Limb (tissue), 2 donors: ENCODE measurements around the gene DKK3.
"Not testable (repeated sequence)": the region's sequence is repeated elsewhere in the genome, so short reads cannot be mapped to it uniquely, and the experiment has no call there.

Experiments
- DNase-seq, 2 donors: peaks; one replicate each; pipeline ENCODE4 v3.0.0-alpha.2; 2016; ENCODE audit errors: extremely low spot score in 2 of 2

Gene DKK3

DNA sequence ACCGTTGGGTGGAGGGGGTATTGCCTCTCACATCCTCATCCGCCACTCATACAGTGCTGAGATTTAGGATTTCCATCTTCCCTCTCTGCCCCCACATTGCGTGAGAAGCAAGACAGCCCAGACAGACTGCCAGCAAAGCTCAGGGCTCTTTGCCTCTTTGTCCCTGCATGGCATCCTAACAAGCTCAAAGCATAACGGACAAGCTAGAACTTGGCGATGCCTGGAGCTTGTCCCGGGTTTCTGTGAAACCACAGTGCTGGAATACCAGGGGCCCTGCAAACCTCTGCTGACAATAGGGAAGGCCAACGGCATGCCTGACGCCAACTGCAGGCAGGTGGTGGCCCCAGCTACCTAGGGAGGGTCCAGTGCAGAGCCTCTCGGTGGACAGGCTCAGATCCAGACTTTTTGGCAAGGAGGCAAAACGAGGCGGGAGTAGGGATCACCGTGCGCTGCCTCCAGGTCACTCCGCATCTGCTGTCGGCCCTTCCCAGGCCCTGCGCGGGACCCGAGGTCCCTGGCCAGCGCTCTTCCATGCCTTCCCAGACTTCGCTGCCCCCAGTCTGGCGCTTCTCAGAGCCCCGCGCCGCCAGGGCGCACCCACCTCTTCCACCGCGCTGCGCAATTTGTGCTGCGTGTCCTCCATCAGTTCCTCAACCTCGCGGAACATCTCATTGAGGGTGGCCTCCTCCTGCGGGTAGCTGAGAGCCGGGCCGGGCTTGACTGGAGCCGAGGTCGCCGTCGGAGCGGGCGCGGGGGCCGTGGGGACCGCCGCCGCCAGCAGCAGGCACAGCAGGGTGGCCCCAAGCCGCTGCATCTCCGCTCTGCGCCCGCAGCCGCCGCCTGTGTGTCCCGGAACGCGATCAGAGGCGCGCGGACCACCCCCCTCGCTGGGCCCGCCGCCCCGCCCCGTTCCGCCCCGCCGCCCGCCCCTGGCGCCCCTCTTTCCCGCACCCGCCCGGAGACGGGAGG, at the start of gene DKK3:
TSS of gene DKK3 (minus strand) at position 858 of the 969 bp plus-strand sequence. CDS start at position 814, 44 bp downstream.
- DNase-seq: peak in 1 of 2 donors; percentile 76

DNA sequence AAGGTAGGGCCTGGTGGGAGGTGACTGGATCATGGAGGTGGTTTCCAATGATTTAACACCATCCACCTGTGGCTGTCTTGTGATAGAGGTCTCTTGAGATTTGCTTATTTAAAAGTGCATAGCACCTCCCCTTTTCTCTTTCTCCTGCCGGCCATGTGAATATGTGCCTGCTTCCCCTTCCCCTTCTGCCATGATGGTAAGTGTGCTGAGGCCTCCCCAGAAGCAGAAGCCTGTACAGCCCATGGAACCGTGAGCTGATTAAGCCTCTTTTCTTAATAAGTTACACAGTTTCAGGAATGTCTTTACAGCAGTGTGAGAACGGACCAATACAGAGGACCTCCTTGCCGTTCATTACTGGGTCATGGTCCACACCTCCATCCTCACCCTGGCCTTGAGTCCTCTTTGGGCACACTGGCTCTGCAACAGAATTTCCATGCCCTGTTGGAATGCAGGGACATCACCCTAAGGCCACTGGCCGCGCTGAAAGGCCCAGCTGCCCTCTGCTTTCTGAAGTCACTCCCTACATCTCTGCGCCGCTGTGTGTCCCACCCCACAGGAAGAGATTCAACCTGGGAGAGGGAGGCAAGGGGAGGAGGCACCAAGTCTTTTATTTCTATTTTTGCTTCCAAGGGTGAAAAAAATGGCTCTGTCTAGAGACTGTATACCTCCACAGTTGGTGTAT, 49.0 kb upstream of the DKK3 start:
- no peak for DNase-seq

DNA sequence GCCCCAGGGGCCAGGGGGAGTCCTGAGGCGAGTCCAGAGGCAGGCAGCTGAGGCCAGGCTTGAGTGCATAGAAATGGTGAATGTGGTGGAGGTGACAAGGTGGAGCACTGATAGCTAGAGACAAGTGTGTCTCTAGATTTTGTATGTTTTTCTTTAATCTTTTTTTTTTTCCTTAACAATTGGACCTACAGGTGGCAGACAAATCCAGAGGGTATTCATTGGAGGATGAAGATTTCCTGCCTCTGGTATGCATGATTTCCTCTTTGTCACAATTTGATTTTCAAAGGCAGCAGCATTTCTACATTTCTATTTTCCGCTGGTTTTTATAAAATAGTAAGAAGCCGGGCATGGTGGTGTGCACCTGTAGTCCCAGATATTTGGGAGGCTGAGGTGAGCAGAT, 47.7 kb upstream of the DKK3 start:
- DNase-seq: no peak

DNA sequence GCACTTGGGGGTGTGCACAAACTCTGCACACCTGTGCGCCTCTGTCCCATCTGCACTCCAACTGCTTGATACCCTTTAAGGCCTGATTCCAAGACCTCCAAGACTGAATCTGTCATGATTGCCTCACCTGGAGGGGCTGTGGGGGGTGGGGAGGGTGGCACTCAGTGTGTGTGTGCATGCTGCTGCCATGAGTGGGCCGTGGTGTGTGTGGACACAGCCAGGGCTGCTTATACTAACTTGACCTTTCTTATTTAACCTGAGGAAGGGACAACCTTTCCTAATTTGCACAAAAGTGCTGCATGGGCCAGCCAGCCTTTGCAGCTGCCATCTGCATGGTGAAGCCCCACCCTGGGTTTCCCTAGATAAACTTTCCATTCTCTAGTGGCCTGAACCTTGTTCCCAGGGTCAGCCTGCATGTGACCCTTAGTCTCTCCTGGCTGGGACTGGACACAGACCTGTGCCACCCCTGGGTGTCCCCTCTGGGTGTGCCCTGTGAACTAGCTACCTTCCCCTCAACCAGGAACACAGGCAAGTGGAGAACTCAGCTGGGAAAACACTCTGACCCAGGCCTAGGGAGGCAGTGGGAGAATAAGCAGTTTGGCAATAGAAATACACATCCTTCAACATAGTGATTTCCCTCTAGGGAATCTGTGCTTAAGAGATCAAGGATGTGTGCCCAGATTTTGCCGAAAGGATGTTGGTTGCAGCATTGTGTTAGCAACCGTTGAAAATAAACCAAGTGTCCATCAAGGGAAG, 45.4 kb upstream of the DKK3 start:
- no peak for DNase-seq

DNA sequence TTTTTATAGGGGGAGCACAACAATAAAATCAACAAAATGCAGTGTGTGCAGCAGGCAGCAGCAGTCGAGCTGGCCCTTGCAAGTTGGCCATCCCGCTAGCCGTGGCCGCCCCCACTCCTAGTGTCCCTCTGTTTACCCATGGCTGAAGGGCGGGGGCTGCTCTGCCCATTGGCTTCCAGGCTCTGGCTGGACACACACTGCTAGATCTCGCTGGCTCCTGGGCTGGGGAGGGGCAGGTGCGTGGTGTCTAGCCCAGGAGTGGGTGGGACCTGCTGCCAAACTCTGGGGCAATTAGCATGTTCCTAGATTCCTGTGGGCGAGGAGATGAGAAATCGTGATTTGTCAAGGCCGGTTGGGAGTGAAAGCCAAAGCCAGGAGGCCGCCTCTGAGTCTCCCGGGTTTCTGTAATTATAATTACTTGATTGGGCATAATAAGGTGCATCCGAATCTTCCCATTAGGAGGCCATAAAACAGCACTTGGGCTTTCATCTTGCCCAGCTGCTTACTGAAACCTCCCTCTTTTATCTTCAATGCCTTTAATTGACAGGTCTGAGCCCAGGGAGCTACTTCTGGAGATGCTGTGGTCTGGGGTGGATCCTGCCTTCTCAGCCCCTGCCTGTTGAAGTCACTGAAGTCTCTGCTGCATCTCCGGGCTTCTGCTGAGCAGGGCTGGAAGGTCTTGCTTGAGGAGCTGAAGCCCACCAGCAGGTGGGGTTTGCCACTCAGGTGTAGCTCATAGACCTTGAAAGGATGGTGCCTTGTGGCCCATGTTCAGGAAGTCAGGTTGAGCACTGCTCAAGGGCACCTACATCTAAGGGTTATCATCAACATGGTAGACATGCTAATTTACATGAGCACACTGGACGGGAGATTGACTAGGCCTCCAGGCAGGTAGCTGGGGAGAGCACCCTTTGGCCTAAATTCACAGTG, 44.5 kb upstream of the DKK3 start:
- no peak for DNase-seq

DNA sequence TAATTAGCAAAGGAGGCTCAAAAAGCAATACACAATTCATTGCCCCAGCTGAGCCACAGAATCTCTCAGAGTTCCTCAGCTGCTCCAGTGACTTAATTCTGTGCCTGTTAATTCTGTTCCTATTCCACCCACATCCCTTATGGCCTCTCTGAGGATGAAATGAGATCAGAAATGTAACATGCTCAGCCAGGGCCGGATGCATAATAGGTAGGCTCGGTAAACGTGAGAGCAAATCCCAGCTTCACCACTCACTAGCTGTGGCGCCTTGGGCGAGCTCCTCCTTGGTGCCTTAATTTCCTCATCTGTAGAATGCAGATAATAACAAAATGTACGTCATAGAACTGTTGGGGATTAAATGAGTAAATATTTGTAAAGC, 42.8 kb upstream of the DKK3 start:
- DNase-seq: no peak

DNA sequence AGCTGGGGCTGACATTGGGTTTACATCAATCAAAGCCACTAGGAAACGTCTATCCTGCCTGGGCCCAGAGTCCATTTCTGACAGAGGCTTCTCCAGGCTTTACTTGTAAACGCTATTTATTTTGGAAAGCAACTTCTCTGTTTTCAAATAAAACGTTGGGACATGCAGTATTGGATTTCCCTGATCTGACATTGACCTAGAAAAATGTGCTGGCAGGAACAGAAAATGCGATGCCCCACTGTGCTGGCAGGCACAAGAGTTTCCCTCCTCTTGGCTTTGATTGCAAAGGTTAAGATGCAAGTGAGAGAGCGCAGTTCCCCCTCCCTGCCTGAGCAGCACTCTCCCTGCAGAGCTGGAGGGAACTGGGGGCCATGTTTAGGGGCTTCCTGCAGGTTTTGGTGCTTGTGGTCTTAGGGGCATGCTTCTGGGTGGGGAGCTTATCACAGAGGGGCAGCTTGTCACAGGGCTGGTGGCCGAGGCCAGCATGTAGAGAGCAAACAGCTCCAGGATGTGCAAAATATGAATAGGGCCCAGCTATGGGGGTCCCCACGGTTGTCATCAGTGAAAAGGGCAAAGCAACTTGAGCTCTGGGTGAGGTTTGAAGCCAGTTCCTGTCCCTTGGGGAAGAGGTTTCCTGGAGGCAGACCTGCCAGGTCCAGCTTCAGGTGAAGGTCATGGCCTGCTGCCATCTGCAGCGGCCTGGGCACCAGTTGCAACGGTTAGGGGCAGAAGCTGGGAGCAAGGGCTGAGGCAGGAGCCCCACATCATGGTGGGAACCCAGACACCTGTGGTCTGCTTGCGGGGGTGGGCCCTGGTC, 42.3 kb upstream of the DKK3 start:
- DNase-seq: no peak

DNA sequence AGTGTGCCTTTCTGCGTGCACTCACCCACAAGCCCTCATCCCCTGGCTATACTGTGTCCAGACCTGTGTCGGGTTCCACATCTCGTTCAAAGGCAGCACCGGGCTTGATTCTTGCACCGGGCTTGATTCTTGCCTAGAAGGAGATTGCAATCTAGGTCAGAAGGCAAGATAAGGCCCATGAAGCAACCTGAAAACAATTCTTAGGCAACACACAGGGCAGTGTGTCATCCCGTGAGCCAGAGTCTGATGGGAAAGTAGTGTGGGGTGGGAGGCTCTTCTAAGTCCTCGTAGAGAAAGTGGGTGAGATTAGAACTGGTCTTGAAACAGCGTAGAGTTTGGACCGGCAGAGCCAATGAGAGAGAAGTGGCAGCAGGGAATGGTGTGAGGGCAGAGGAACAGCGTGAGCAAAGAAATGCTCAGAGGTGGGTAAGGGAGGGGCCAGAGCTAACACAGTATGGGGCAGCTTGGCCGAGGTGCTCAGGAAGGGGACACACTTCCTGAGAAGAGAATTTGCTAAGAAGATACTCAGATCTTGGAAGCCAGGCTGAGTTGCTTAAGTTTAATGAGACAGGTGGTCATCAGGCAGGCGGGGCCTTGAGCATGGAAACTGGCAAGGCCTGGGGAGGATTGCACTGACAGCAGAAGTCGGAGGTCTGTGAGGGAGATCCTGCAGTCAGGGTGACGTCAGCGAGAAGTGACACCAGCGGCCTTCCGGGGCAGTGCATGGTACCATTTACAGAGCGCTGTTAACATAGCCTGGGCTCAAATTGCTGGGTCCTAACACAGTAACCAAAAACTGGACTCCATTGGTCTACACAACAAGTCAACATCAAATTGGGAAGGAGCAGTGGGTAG, 40.7 kb upstream of the DKK3 start:
- DNase-seq: no peak

DNA sequence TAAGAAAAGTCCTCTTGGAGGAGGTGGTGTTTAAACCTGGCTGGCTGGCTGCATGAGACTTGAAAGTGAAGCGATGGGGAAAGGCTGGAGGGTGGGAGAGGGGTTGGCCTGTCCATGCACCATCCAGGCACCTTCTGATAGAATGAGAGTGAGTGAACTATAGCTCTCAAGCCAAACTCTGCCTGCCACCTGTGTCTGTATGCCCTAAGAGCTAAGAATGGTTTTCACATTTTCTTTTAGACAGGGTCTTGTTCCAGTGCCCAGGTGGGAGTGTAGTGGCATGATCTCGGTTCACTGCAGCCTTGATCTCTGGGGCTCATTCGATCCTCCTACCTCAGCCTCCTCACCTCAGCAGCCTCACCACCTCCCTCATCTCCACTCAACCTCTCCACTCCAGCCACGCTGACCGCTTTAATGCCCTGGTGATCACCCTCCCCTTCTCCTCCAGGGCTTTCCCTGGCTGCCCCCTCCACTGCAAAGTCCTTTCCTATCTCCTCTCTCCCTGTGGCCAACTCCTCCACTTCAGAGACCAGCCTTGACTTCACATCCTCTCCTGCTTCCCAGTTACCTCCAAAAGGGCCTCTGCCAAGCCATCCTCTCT, 38.3 kb upstream of the DKK3 start:
- no peak for DNase-seq

DNA sequence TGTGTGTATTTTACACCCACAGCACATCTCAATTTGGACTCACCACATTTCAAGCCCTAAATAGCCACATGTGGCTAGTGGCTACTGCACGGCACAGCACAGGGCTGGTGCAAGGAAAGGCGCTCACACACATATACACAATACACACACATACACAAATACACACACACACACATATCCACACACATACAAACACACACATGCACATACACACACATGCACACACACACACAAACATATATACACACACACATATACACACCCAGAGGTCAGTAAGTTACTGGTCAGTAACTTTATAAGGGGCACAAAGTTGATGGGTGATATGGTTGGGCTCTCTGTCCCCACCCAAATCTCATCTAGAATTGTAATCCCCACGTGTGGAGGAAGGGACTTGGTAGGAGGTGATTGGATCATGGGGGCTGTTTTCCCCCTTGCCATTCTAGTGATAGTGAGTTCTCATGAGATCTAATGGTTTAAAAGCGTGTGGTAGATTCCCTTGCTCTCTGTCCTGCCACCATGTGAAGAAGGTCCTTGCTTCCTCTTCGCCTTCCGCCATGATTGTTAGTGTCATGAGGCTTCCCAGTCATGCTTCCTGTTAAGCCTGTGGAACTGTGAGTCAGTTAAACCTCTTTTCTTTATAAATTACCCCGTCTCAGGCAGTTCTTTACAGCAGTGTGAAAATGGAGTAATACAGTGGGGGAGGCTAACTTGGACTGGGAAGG, 37.6 kb upstream of the DKK3 start:
- DNase-seq: no peak

DNA sequence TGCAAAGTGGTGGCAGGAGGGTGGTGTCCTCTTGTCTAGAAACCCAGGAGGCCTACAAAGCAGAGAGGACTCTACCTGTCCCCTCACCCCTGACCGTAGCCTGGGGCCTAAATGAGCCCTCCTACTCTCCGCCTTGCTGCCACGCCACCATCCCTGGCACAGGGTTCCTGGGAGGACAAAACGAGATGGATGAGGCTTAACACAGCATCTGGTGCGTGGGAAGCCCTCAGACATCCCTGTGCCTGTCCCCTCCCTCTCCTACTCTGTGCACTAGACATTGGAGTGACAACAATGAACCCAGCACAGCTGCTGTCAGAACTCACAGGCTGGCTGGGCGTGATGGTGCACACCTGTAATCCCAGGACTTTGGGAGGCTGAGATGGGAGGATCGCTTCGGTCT, 36.4 kb upstream of the DKK3 start:
- DNase-seq: no peak

DNA sequence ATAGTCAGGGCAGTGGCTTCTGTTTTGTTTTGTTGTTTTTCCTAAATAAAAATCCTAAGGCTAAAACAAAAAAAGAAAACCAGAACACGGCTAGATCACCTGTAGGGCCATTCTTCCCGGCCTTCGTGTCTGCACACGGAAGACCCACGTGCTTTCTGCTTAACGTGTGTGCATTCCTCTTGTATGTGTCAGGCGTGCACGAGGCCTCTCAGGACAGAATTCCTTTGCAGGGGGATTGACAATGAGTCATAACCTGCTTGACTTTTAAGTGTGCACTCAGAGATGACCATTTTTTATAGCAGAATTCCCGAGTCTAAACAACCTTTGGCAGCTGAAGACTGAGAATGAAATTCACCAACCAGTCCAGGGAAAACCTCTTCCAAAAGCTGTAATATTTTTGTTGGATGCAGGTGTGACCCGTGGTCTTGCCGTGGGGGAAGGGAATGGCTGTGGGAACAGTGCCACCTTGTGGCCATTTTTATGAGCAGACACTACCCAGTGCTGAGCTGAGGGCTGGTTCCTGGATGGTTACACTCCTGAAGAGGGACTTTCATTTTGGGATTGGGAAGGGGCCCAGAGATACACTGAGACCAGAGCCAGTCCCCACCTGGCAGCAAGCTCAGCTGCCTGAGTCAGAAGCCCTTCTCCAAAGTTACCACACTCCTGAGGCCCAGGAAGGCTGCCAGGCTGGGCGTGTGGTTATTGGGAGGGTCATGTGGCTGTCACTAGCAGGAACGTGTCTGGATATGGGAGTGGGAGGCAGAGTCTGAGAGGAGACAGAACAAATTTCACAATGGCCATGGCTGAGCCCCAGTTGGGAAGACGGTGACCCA, 35.7 kb upstream of the DKK3 start:
- peak; percentile 83 to 86 for DNase-seq

DNA sequence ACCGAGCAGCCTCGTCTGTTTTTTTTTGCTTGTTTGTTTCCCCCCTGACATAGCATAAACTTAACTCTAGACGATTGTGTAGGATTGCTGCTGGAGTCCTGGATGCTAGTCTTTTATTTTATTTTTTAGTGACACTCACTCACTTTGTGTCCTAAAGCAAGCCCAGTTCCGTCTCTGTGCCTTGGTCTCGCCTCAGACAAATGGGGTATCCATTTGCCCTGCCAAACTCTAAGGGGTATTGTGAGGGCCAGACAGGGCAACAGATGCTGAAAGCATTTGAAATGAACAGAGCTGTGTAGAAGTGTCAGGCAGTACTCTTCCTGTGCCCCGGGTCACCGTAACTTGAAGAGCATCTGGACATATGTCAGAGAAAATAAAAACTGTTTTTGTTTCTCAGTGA, 34.8 kb upstream of the DKK3 start:
- DNase-seq: no peak

DNA sequence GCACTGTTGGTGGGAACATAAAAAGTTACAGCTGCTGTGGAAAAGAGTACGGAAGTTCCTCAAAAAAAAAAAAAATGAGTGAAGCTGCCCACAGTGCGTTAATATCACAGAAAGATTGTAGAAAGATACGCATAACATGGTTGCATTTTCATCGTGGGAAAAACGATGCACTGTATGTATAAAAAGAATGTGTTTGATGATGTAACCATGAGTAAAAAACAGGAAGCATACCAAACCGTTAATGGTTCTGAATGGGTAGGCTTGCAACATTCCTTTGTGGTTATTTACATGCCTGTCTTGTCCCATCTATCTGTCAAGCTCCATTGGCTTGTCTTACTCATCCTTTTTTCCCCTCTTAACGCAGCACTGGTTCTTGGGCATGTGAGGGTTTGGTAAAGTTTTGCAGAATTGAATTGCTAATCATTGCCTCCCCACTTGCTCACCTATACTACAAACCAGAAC, 33.8 kb upstream of the DKK3 start:
- no peak for DNase-seq

DNA sequence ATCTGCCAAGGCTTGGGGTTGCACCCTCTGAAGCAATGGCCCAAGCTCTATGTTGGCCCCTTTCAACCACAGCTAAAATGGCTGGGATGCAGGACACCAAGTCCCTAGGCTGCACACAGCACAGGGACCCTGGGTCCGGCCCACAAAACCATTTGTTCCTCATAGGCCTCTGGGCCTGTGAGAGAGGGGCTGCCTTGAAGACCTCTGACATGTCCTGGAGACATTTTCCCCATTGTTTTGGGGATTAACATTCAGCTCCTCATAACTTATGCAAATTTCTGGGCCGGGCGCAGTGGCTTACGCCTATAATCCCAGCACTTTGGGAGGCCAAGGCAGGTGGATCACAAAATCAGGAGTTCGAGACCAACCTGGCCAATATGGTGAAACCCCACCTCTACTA, 32.3 kb upstream of the DKK3 start:
- not testable (repeated sequence) for DNase-seq

DNA sequence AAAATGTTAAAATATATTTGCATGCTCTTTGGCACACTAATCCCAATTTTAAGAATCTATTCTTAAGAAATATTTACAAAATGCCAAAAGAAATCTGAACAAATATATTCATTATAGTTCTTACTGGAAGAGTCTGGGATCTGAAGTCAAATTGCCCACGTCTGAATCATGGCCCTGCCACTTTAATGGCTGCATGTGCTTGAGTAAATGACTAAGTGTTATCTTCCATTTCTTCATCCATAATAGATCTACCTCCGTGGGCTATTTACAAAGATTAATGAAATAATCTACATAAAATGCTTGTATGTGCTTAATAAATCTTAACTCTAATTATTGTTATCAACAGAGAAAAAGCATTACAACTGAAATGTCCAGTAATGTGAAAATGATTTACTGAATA, 24.5 kb upstream of the DKK3 start:
- DNase-seq: no peak
